HepG2 (cell line): ENCODE data around the gene GNA14.

Experiments used
- ATF4 ChIP-seq, 2 experiments: fragments of 450-650 bp in 1 of 2; sonication (generic) in 1 of 2; formaldehyde crosslinking; IDR thresholded peaks; 2 replicates each; pipeline versions ENCODE4 v1.5.0 to v1.8.0; 2020 to 2022; ENCODE audit warnings: mild to moderate bottlenecking in 1 of 2, missing genetic modification reagents in 1 of 2
- ATF6 ChIP-seq: sonication (generic); formaldehyde crosslinking; conservative IDR thresholded peaks from 2 replicates; pipeline ENCODE4 v1.4.0; 2020; ENCODE audit warnings: missing genetic modification reagents
- MAFG ChIP-seq: sonication (generic); formaldehyde crosslinking; IDR thresholded peaks from 2 replicates; pipeline ENCODE4 v1.5.1; 2020; ENCODE audit warnings: mild to moderate bottlenecking, missing genetic modification reagents
- MTA3 ChIP-seq: sonication (generic); formaldehyde crosslinking; IDR thresholded peaks from 2 replicates; pipeline ENCODE4 v1.4.0; 2020; ENCODE audit warnings: missing genetic modification reagents
- SMAD9 ChIP-seq: sonication (generic); formaldehyde crosslinking; IDR thresholded peaks from 2 replicates; pipeline ENCODE4 v1.5.1; 2020; ENCODE audit warnings: mild to moderate bottlenecking, missing genetic modification reagents
- TARDBP ChIP-seq: sonication (generic); formaldehyde crosslinking; IDR thresholded peaks from 2 replicates; pipeline ENCODE4 v1.8.0; 2022; ENCODE audit warnings: mild to moderate bottlenecking, missing genetic modification reagents
- ZFX ChIP-seq: sonication (generic); formaldehyde crosslinking; IDR thresholded peaks from 2 replicates; pipeline ENCODE4 v1.4.0; 2020; ENCODE audit warnings: mild to moderate bottlenecking, low read depth, missing genetic modification reagents, moderate library complexity
- ZKSCAN8 ChIP-seq: IDR thresholded peaks from 2 replicates; pipeline ENCODE4 v1.6.1; 2016; ENCODE audit warnings: borderline replicate concordance, missing genetic modification reagents, missing compliant biosample characterization

- TF ChIP-seq ATF6 (CRISPR knock-in tag) (no peak), SMAD9 (CRISPR knock-in tag) (no peak), ZKSCAN8 (no peak), ZFX (CRISPR knock-in tag) (no peak), MAFG (no peak), TARDBP (CRISPR knock-in tag) (no peak), ATF4 (CRISPR knock-in tag; IDR thresholded peaks at IDR 0.05) (no peak), MTA3 (CRISPR knock-in tag) (no peak)
Observed at GRCh38 chr9:77471572-77471971, 176.6 kb downstream of the GNA14 start.
